Measurements from ENCODE around the gene ZNF766.
A peak's percentile ranks its signal among the peaks of the same experiment; 100 is the strongest.
"Not testable (repeated sequence)": the region's sequence is repeated elsewhere in the genome, so short reads cannot be mapped to it uniquely, and the experiment has no call there.

The ZNF766 gene

DNA sequence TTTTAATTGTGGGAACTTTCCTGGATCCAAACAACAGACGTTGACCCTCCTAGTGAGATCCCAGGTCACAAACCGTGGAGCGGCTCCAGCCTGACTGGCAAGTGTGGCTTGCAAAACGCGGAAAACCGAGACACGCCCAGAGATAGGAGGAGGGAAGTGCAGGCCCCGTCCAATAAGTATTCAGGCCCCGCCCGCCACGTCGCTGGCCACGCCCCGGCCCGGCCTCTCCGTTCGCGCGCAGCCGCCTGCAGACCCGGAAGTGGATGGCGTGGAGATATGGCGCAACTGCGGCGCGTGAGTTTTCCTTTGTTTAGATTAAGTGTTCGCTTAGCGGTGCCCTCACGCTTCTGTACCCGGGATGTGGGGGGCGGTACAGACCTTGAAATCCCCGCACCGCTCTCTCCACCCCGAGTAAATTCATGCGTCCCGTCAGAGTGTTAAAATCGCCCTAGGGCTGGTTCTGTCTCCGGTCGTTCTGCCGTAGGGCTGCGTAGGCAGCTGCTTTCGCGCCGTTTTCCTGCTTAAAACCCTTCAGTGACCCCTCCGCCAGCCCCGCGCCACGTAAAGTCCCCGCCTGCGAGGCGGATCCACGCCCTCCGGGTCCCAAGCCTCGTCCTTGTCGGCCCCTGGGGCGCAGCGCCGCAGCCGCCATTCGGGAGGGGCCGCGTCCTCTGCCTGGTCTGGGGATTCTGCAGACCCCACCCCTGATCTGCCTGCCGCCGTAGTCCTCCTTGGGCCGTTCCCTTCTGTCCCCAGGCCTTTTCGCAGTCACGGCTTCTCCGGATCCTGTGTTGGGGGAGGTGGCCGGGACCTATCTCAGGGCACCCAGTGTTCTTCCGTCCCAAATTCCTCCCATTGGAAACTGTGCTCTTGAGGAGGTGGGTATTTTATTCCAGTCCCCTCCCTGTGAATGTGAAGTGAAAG lies at the start of gene ZNF766:
Gene ZNF766, plus strand, starts transcription at position 250 of the 924 bp plus-strand sequence. Its CDS starts 27 bp downstream, at position 277.
- peak; percentile 95 for DNase-seq

DNA sequence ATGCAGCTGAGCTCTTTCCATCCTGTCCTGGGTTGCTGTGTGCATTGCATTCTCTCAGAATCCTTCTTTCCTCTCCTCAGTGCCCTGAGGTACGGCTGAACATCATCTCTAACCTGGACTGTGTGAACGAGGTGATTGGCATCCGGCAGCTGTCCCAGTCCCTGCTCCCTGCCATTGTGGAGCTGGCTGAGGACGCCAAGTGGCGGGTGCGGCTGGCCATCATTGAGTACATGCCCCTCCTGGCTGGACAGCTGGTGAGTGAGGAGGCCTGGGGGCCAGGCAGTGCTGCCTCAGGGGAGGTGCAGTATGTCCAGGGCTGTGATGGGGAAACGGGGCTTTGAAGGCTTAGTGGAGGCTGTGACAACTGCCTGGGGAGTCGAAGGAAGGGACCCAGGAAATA lies 49.8 kb upstream of the ZNF766 start:
- DNase-seq, result no peak

DNA sequence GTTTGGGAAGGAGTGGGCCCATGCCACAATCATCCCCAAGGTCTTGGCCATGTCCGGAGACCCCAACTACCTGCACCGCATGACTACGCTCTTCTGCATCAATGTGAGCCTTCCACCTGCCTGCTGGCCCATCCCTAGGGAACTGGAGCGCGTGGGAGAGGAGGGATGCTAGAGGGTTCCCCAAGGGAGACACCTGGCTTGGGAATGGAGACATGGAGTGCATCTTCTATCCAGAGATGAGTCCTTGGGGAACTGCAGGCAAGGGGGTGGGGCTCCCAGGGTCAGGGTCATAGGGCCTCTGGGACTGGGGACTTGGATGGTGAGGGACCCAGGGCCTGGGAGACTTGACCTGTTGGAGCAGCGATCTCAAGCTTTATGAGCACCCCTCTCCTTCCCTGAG lies 48.4 kb upstream of the ZNF766 start:
- DNase-seq, result no peak

DNA sequence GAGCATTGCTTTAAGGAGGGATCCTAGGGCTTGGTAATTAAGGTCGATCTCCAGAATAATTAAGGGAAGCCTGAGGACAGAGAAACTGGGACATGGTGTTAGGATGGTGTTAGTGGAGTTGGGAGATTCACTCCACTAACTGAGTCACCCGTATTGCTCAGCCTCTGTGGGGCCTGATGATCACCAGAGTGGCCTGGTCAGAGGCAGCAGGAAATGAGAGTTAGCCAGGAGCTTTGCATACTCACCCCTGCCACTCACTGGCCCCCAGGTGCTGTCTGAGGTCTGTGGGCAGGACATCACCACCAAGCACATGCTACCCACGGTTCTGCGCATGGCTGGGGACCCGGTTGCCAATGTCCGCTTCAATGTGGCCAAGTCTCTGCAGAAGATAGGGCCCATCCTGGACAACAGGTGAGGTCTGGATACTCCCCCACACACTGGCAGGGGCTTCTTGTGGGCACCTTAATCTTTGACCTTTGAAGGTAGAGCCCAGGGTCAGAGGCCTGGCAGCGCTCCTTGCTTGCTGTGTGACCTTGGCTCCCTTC lies 47.5 kb upstream of the ZNF766 start:
- no peak for DNase-seq

DNA sequence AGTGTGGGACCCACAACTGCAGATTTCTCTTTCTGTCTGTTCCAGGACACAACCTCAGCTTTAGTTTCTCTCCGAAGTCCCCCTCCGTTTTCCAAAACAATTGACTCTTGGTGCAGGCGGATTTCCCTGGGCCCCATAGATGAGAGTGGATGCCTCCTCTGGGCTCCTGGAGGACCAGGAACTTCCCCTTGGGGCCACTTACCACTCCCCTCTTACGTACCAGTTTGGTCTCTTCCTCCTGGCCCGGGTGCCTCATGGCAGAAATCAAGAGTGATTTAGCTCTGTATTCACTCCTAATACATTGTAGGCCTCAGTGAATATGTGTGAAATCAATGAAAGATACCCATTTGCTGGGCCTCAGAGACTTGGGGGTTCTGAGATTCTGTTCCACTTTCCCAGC lies 45.2 kb upstream of the ZNF766 start:
- no peak for DNase-seq

DNA sequence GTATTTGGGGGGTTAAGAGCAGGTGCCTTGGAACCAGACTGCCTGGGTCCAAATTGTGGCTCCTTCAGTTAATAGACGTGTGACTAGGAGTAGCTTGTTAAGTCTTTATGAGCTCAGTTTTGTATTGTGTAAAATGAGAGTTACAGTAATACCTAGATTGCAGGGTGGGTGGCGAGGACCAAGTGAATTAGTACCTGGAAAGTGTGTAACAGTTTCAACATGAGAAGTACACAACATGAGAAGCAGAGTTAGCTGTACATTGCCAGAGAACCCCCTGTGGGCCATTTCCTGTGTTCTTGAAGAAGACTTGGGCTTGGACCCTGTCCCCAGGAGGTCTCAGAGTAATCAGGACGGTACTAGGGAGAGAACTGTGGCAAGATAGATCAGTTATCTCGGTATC lies 42.7 kb upstream of the ZNF766 start:
- DNase-seq, result no peak

DNA sequence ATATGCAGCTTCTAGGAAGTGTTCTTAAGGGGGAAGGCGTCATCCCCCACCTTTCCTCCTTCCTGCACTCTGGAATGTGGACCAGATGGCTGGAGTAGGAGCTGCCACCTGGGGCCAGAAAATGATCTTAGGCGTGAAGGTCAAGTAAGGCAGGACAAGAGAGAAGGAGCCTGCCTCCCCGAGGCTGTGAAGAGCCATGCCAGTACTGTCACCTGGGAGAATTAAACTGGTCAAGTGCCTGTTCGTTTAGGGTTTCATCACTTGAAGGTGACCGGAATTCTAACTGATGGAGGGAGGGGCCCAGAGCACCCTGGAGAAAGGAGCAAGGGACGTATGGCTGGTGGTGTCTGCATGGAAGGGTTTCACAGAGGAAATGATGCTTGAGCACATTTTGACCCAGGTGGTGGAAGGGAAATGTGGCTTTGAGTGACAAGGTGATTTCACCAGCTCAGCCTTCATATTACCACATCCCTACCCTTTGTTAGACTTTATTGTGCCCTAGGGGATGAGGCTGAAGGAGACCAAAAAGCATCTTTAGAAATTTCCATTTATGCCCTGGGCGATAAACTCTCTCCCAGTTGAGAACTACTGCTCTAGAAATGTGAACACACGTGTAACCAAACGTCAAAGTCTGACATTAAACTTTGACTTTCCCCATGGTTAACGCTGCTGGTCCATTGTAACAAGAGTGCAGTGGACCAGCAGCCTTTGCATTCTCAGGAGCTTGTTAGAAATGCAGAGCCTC lies 42.0 kb upstream of the ZNF766 start:
- DNase-seq, result no peak

DNA sequence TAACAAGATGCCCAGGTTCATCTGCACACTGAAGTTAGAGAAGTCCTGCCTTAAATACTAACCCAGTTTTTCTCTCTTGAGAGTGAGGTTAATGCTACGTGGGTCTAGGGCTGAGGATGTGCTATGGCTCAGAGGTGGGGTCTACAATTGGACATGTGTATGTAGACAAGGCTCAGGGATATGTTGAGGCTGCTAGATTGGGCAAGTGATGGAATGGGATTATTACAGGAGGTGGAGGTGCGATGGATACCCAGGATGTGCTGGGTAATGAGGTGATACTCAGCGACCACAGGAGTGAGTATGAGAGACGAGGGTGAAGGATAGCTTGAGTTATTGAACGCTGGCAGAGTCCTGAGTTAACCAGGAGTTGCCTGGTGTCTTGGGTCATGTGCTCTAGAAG lies 41.4 kb upstream of the ZNF766 start:
- no peak for DNase-seq

DNA sequence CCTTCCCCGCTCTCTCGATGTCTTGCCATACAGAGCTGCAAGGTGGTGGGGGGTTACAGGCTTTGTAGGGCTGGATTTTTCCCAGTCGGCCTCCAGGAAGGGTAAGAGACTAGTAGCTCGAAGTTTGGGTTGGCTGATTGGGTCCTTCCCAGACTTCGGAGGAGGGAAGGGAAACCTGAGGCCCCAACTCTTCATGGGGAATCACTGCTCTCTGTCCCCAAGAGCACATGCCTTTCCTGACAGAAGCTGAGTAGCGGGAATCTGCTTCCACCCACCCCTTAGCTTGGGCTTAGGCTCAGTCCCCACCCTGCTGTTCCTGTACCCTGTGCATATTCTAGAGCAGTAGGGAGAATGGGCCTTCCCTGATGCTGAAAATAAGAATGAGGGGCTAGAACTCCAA lies 39.9 kb upstream of the ZNF766 start:
- DNase-seq, result no peak

DNA sequence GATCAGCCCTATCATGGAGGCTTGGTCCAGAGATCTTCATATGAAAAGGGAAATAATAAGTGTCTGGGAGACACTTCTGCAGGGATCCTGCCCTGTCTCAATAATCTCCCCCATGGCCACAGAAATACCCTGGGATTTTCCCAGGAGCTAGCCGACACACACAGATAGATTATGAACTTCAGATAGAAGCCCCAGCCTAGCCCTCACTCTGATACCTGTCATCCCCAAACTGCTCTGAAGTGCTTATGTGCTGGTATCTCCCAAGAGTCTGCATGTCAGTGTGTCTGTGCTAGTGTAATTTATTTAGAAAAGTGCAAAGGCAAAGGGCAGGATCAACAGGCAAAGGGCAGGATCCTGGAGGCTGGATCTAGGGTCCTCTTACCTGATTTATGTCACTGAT lies 38.7 kb upstream of the ZNF766 start:
- DNase-seq, result no peak

DNA sequence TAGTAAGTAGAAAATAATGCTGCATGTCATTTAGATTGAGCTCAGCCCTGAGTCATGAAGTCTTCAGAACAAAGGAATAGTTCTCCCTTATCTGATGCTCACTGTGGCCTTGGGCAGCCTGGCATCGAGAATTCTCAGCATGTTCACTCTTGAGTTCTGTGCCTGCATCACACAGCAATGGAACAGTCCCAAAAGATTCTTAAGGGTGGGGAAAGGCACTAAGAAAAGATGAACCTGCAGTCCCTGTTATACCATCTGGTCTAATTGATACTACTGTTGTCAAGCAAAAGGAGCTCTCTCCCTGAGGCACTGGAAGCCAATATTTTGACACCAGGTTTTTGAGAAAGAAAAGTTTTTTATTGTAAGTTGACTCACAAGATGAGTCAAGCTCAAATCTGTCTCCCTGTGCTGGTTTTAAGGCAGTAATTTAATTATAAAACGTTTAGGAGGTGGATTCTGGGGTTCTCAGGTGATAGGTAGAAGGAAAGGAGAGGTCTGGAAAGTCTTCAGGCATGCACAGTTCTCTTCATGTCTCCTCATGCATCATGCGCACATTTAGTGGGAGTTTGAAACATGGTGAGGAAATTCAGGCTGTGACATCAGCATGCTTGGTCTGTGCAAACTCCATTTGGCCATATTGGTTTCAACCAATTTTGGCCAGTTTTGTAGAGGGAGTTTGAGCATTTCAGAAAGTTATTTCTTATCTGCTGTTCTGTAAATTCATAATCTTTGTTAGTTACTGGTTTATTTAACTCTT lies 38.1 kb upstream of the ZNF766 start:
- no peak for DNase-seq

DNA sequence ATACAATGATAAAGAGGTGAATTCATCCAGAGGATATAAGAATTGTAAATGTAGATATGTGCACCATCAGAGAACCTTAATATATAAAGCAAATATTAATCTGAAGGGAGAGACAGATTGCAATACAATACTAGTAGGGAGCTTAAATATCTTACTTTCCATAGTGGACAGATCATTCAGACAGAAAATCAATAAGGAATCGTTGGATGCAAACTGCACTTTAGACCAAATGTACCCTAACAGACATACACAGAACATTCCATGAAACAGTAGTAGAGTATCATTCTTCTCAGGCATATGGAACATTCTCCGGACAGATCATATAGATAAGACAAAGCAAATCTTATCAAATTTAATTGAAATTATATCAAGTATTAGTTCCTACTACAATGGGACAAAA lies 35.0 kb upstream of the ZNF766 start:
- DNase-seq, result no peak

DNA sequence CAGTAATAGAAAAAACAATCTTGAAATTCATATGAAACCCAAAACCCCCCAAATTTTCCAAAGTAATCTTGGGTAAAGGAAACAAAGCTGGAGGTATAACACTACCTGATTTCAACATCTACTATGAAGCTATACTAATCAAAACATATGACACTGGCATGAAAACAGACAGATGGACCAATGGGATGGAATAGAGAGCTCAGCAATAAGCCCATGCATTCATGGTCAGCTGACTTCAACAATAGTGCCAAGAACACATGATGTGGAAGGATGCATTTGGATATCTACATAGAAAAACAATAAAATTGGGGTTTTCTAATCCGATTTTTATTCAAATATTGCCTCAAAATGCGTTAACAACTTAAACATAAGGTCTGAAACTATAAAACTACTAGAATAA lies 32.2 kb upstream of the ZNF766 start:
- DNase-seq, result no peak

DNA sequence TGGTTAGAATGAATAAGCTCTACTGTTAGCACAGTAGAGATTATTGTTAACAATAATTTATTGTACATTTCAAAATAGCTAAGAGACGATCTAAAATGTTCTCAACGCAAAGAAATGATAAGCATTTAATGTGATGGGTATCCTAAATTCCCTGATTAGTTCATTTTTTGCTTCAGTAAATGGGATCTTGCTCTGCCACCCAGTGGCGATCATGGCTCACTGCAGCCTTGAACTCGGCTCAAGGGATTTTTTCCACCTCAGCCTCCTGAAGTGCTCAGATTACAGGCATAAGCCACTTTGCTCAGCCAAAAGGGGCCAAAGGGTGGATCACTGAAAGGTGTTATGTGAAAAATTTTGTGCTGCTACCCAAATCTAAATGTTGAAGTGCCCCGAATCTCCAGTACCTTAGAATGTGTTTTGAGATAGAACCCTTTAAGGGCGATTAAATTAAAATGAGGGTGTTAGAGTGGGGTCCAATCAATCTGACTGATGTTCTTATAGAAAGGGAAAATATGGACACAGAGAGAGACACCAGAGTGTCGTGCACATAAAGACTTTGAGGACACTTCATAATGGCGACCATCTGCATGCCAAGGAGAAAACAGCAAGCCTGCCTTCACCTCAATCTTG lies 31.5 kb upstream of the ZNF766 start:
- peak; percentile 72 for DNase-seq

DNA sequence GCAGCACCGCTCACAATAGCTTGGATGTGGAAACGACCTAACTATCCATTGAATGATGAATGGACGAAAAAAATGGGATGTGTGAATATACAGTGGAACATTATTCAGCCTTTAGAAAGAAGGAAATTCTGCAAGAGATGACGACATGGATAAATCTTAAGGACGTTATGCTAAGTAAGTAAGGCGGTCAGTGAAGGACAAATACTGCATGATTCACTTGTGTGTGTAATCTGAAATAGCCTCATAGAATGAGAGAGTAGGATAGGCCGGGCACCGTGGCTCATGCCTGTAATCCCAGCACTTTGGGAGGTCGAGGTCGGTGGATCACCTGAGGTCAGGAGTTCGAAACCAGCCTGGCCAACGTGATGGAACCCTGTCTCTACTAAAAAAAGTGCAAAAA lies 25.4 kb upstream of the ZNF766 start:
- DNase-seq, result no peak

DNA sequence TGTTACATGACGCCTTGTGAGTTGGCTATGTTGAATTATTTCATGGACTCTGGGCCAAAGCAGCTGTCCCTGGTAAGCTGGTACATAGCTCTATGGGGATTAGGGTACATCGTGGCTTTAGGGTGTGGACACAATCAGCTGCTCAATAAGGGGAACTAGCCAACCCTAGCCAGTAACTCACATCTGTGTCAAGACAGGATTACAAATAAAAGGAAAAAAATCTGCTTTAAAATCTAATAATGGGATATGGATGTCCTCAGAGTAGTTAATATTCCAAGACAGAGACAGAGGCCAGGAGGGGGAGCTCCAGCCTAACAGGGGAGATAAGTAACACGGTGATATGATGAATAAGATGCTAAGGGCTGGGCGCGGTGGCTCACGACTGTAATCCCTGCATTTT lies 21.1 kb upstream of the ZNF766 start:
- peak; percentile 66 for DNase-seq

DNA sequence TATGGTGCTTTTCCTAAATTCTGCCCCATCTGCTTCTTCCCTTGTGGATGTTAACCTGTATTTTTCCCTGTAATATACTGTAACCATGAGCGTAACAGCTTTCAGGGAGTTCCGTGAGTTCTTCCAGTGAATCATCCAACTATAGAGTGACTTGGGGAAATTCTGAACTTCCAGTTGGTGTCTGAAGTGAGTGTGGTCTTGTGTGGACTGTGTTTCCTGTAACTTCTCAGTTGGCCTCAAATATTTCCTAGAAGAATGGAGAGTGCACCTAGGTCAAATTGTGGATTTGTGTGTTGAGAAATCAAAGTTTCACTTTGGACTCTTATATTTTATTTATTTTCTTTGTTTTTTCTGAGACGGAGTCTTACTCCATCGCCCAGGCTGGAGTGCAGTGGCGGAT lies 11.0 kb upstream of the ZNF766 start:
- DNase-seq, result no peak

DNA sequence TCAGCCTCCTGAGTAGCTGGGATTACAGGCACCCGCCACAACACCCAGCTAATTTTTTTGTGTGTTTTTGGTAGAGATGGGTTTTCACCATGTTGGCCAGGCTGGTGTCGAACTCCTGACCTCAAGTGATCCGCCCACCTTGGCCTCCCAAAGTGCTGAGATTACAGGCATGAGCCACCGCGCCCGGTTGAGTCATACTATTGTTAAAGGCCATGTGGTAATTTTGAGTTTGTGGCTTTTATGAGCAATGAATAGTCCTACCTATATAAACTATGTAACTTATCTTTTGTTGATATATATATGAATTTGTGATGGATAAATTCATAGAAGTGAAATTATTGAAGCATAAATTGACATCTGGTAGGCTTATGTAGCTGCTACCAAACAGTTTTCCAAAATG lies 3.8 kb upstream of the ZNF766 start:
- not testable (repeated sequence) for DNase-seq

DNA sequence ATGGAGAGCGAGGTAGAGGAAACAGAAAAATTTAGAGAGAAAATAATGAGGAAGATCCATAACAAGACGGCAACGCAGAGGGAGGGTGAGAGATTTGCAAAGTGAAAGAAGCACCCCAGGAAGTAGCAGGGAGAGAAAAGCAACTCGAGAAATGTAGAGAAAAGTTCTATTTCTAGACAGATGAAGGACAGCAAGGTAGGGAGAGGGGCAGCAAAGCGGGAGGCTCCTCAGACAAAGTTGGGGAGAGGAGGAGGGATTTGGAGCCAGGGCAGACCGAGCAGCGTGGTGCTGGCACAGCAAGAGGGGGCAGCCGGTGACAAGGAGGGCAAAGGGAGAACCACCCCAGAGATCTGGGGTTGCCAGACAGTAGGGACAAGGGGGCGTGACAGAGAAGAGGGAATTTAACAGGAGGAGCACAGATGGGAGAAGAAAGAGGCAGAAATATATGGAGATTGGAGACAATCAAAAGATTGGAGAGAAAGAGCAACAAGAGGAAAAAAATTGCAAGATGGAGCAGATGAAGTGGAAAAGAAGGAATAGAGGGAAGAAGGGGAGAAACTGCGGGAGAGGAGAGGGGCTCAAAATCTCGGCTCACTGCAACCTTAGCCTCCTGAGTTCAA lies 989 bp downstream of the ZNF766 start:
- peak; percentile 3 for DNase-seq

DNA sequence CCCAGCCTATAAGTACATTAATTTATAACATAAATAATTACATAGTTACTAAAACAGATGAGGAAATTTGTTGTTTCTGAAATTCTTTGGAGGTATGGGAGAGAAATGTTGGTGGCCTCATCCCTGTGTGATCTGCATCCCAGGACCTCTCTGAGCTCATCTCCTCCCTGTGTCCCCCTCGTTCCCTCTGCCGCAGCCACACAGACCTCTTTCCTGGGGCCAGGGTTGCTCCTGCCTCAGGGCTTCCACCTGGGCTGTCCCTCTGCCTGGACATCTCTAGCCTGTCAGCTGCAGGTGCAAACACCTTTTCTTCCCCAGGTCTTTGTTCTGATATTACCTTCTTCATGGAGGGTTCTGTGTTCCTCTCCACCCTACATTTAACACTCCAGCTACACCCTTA lies 3.9 kb downstream of the ZNF766 start:
- no peak for DNase-seq

DNA sequence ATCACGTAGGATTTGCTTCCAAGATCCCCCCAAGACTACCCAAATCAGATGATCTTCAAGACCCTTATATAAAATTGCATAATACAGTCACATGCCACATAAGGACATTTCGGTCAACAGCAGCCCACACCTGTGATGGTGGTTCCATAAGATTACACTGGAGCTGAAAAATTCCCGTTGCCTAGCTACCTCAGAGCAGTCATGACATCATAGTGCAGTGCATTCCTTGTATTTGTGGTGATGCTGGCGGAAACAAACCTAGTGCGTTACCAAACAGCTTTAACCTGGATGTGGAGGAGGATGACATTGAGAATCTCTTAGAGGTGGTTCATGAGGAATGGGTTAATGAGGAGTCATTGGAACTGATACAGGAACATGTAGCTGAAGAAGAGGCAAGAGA lies 4.8 kb downstream of the ZNF766 start:
- no peak for DNase-seq

DNA sequence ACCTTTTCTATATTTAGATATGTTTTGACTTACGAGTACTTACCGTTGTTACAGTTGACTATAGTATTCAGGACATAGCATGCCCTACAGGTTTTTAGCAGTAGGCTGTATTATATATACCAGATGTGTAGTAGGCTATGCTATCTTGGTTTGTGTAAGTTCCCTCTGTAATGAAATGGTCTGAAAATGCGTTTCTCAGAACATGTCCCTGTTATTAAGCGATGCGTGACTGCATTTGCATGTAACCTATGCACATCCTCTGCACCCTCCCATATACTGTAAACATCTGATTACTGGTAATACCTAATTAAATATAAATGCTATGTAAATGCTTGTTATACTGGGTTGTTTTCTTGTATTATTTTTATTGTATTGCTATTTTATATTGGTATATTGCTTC lies 6.6 kb downstream of the ZNF766 start:
- DNase-seq, result no peak

All from CD4-positive, alpha-beta T cell treated with Interleukin-21 for 1 hour (primary cell).